SHP77 (cell line): ENCODE results near the gene THSD7B.
A peak's percentile ranks its signal among the peaks of the same experiment; 100 is the strongest.

ENCODE experiments used
- DNase-seq, 2 experiments: peaks; one replicate each; lab custom pipeline; 2025; lab: John Stamatoyannopoulos, UW

Gene THSD7B

GRCh38 chr2:137156221-137156844 is 391.0 kb downstream of the THSD7B start:
- no peak for DNase-seq

GRCh38 chr2:137157851-137158250 is 392.5 kb downstream of the THSD7B start:
- DNase-seq, result no peak

GRCh38 chr2:137161250-137161649 is 395.9 kb downstream of the THSD7B start:
- no peak for DNase-seq

GRCh38 chr2:137165968-137166367 is 400.6 kb downstream of the THSD7B start:
- DNase-seq, result no peak

- DNase-seq, result no peak
Measured at GRCh38 chr2:137167651-137168050, 402.3 kb downstream of the THSD7B start.

GRCh38 chr2:137168552-137168951 is 403.2 kb downstream of the THSD7B start:
- DNase-seq, result no peak

GRCh38 chr2:137172162-137172561 is 406.8 kb downstream of the THSD7B start:
- DNase-seq, result no peak

GRCh38 chr2:137173463-137173862 is 408.1 kb downstream of the THSD7B start:
- no peak for DNase-seq

GRCh38 chr2:137175246-137175645 is 409.9 kb downstream of the THSD7B start:
- DNase-seq, result no peak

GRCh38 chr2:137178951-137179377 is 413.6 kb downstream of the THSD7B start:
- DNase-seq, result no peak

GRCh38 chr2:137179542-137179941 is 414.2 kb downstream of the THSD7B start:
- no peak for DNase-seq

GRCh38 chr2:137180012-137180411 is 414.7 kb downstream of the THSD7B start:
- DNase-seq, result no peak

- DNase-seq, result no peak
Measured at GRCh38 chr2:137181370-137181769, 416.0 kb downstream of the THSD7B start.

GRCh38 chr2:137182071-137182470 is 416.7 kb downstream of the THSD7B start:
- no peak for DNase-seq

- DNase-seq, result no peak
Measured at GRCh38 chr2:137183206-137183898, 418.0 kb downstream of the THSD7B start.

GRCh38 chr2:137185378-137186078 is 420.2 kb downstream of the THSD7B start:
- DNase-seq, result no peak

- DNase-seq, result no peak
Measured at GRCh38 chr2:137187216-137187615, 421.9 kb downstream of the THSD7B start.

- DNase-seq, result peak; percentile 2 to 14
Measured at GRCh38 chr2:137190411-137191195, 425.3 kb downstream of the THSD7B start.

- no peak for DNase-seq
Measured at GRCh38 chr2:137192366-137193310, 427.3 kb downstream of the THSD7B start.

- DNase-seq, result no peak
Measured at GRCh38 chr2:137193401-137193800, 428.1 kb downstream of the THSD7B start.

- DNase-seq, result no peak
Measured at GRCh38 chr2:137194111-137194510, 428.8 kb downstream of the THSD7B start.
